Fibroblast of peridontal ligament (primary cell): ENCODE data around the gene ANK3.

ENCODE experiments used
- DNase-seq: peaks from one replicate; pipeline ENCODE4 v3.0.0-alpha.2; 2010; ENCODE audit errors: extremely low read depth

Gene ANK3

GRCh38 chr10:60346661-60347060 is 43.0 kb downstream of the ANK3 start:
- DNase-seq = no peak

GRCh38 chr10:60343254-60343653 is 46.4 kb downstream of the ANK3 start:
- peak; percentile 35 for DNase-seq

GRCh38 chr10:60341969-60342368 is 47.7 kb downstream of the ANK3 start:
- DNase-seq = no peak

- DNase-seq = peak; percentile 17
Measured at GRCh38 chr10:60340973-60341372, 48.7 kb downstream of the ANK3 start.

GRCh38 chr10:60339757-60340156 is 49.9 kb downstream of the ANK3 start:
- no peak for DNase-seq

GRCh38 chr10:60338786-60339185 is 50.9 kb downstream of the ANK3 start:
- no peak for DNase-seq

GRCh38 chr10:60338002-60338564 is 51.6 kb downstream of the ANK3 start:
- no peak for DNase-seq

- DNase-seq = no peak
Measured at GRCh38 chr10:60336901-60337630, 52.6 kb downstream of the ANK3 start.

GRCh38 chr10:60335708-60336107 is 54.0 kb downstream of the ANK3 start:
- DNase-seq = no peak

GRCh38 chr10:60334991-60335390 is 54.7 kb downstream of the ANK3 start:
- DNase-seq = peak; percentile 81

- no peak for DNase-seq
Measured at GRCh38 chr10:60332371-60332770, 57.3 kb downstream of the ANK3 start.

- no peak for DNase-seq
Measured at GRCh38 chr10:60331886-60332285, 57.8 kb downstream of the ANK3 start.

GRCh38 chr10:60323162-60323561 is 66.5 kb downstream of the ANK3 start:
- no peak for DNase-seq

- no peak for DNase-seq
Measured at GRCh38 chr10:60320666-60321065, 69.0 kb downstream of the ANK3 start.

GRCh38 chr10:60316029-60316428 is 73.6 kb downstream of the ANK3 start:
- no peak for DNase-seq

- no peak for DNase-seq
Measured at GRCh38 chr10:60315311-60315710, 74.4 kb downstream of the ANK3 start.

- DNase-seq = peak; percentile 78
Measured at GRCh38 chr10:60314069-60314940, 75.4 kb downstream of the ANK3 start.

- no peak for DNase-seq
Measured at GRCh38 chr10:60313589-60313952, 76.1 kb downstream of the ANK3 start.

GRCh38 chr10:60312818-60313588 is 76.7 kb downstream of the ANK3 start:
- DNase-seq = peak; percentile 85

- DNase-seq = no peak
Measured at GRCh38 chr10:60311821-60312220, 77.9 kb downstream of the ANK3 start.

GRCh38 chr10:60310740-60311139 is 78.9 kb downstream of the ANK3 start:
- no peak for DNase-seq

- DNase-seq = no peak
Measured at GRCh38 chr10:60309891-60310290, 79.8 kb downstream of the ANK3 start.
